ENCODE measurements around the gene TOMM20.
"Not testable (repeated sequence)": the region's sequence is repeated elsewhere in the genome, so short reads cannot be mapped to it uniquely, and the experiment has no call there.

TOMM20 gene

GRCh38 chr1:235098547-235098946 is 30.1 kb downstream of the TOMM20 start:
- H3K4me3 ChIP-seq (replicated peaks; ENCODE audit: low read depth, low read length): no peak overlapping the region
- TF ChIP-seq CTCF (IDR thresholded peaks at IDR 0.05; ENCODE audit: low read depth, low read length, missing control alignments): no peak
- DNase-seq (ENCODE audit: extremely low read depth, low read depth): no peak

GRCh38 chr1:235097501-235097900 is 31.1 kb downstream of the TOMM20 start:
- H3K4me3 ChIP-seq (replicated peaks; ENCODE audit: low read depth, low read length); DNase-seq (ENCODE audit: extremely low read depth, low read depth): not testable (repeated sequence)

GRCh38 chr1:235095938-235096562 is 32.6 kb downstream of the TOMM20 start:
- no peak for TF ChIP-seq CTCF (IDR thresholded peaks at IDR 0.05; ENCODE audit: low read depth, low read length, missing control alignments)
- no peak for DNase-seq (ENCODE audit: extremely low read depth, low read depth)
- H3K4me3 ChIP-seq (replicated peaks; ENCODE audit: low read depth, low read length): no peak overlapping the region

- TF ChIP-seq CTCF (IDR thresholded peaks at IDR 0.05; ENCODE audit: low read depth, low read length, missing control alignments): peak; percentile 97
Observed at GRCh38 chr1:235093696-235094592, 34.7 kb downstream of the TOMM20 start.

GRCh38 chr1:235093013-235093695 is 35.5 kb downstream of the TOMM20 start:
- no peak overlapping the region for H3K4me3 ChIP-seq (replicated peaks; ENCODE audit: low read depth, low read length)
- no peak for TF ChIP-seq CTCF (IDR thresholded peaks at IDR 0.05; ENCODE audit: low read depth, low read length, missing control alignments)
- DNase-seq (ENCODE audit: extremely low read depth, low read depth): no peak

More at GRCh38 chr1:235093696-235094592, 34.7 kb downstream of the TOMM20 start:
- H3K4me3 ChIP-seq (replicated peaks; ENCODE audit: low read depth, low read length): no peak overlapping the region
- DNase-seq (ENCODE audit: extremely low read depth, low read depth): no peak

- not testable (repeated sequence) for H3K4me3 ChIP-seq (replicated peaks; ENCODE audit: low read depth, low read length)
Observed at GRCh38 chr1:235092415-235092814, 36.2 kb downstream of the TOMM20 start.

GRCh38 chr1:235092045-235092406 is 36.6 kb downstream of the TOMM20 start:
- H3K4me3 ChIP-seq (replicated peaks; ENCODE audit: low read depth, low read length); DNase-seq (ENCODE audit: extremely low read depth, low read depth): not testable (repeated sequence)

More at GRCh38 chr1:235092415-235092814, 36.2 kb downstream of the TOMM20 start:
- DNase-seq (ENCODE audit: extremely low read depth, low read depth): not testable (repeated sequence)

GRCh38 chr1:235091319-235092044 is 37.2 kb downstream of the TOMM20 start:
- not testable (repeated sequence) for DNase-seq (ENCODE audit: extremely low read depth, low read depth); H3K4me3 ChIP-seq (replicated peaks; ENCODE audit: low read depth, low read length)

Data from HFF-Myc (cell line).